Omental fat pad (tissue), 4 donors: ENCODE measurements around the gene LAMC1. TPM values are rescaled to one million over a fixed set of nuclear protein-coding genes. Genes with fewer than 3 reads are reported as not detected.

Source experiments
- small RNA-seq: library from RNA; depleted of rRNA; stranded (forward); fragments of <200 nt; gene quantifications from one replicate; pipeline ENCODE3, GENCODE V24; 2016
- total RNA-seq, 4 donors: library from RNA; depleted of rRNA; stranded (reverse); fragments of >200 nt; gene quantifications; one replicate each; pipeline ENCODE4 v1.1.0, GENCODE V29; 2016

Gene LAMC1
- total RNA-seq, 4 donors from 2014 or later = 377 to 829 (median 461) TPM

Small RNAs within 50 kb of the gene (small RNA-seq; reads per million reads assigned to genes)
- gene RNU6-41P = not detected

Other genes with a start within 250 kb of the LAMC1 start
- 10 to 100 TPM; 18.5 to 39.9 (median 26.0) TPM for gene NPL, start 233.6 kb upstream of the LAMC1 start, total RNA-seq
- 100 to 1,000 TPM in 1 of 4 donors, 10 to 100 TPM in 3; 79.7 to 135 (median 88.8) TPM for gene DHX9, start 184.1 kb upstream of the LAMC1 start, total RNA-seq
- 1 to 10 TPM in 1 of 4 donors, not detected in 3; 2.8 TPM for gene SHCBP1L, start 70.3 kb upstream of the LAMC1 start, total RNA-seq
- 10 to 100 TPM in 2 of 4 donors, 1 to 10 TPM in 2; 2.6 to 23.3 (median 7.3) TPM for gene LAMC2, start 162.8 kb downstream of the LAMC1 start, total RNA-seq